ENCODE results near the gene UBXN10.

DNA sequence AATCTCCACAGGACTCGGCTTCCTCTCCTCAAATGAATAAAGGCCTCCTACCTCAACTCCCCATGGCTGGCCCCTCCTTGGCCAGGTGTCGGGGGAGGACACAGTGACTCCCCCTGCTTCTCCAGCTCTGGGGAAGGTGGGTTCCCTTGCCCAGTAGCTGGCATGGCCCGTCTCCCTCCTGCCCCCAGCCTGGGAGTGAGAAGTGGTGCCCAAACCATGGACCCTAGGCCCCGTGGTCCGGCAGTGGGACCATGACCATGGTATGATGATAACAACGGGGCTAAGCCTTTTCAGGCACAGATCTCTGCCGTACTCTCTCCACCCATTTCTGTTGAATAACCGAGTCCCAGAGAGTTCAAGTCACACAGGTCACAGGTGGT lies 35.6 kb upstream of the UBXN10 start:
- no peak for TF ChIP-seq SUZ12 (IDR thresholded peaks at IDR 0.05; ENCODE audit: low read length)
- no peak for TF ChIP-seq GABPA (IDR thresholded peaks at IDR 0.05; ENCODE audit: borderline replicate concordance, insufficient read depth, low read length)
- TF ChIP-seq KDM5A (IDR thresholded peaks at IDR 0.05; ENCODE audit: low read length) = no peak
- TF ChIP-seq POLR2A (IDR thresholded peaks at IDR 0.05; ENCODE audit: control extremely low read depth in 1 of 2, low read depth in 2 of 2, low read length in 2 of 2) = no peak
- TF ChIP-seq EGR1 (IDR thresholded peaks at IDR 0.05; ENCODE audit: borderline replicate concordance, low read depth, low read length) = no peak
- TF ChIP-seq EP300 (IDR thresholded peaks at IDR 0.05; ENCODE audit: borderline replicate concordance in 1 of 2, low read depth in 2 of 2, low read length in 2 of 2) = no peak
